Smooth muscle cell of the brain vasculature (primary cell): ENCODE data around the gene GNAO1.

ENCODE experiments used
- DNase-seq: peaks from one replicate; pipeline ENCODE4 v3.0.0-alpha.2; 2012; ENCODE audit warnings: low read depth, low spot score

Gene GNAO1

DNA sequence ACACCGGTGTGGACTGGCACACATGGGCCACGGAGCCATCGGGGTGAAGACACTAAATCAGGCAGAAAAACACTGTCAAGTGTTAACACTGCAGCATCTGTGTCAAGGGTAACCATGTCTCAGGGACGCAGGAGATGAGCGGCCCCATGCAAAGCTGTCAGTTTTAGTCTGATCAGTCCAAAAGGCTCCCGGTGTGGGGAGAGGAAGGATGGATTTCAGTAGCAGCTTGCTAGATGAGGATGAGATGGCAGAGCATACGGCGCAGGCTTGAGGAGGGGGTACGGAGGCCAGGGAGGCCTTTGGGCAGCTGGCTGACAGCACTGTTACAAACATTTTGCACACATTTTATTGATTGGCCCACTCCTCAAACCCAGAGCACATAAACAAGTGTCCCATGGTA lies 98.1 kb downstream of the GNAO1 start:
- no peak for DNase-seq

DNA sequence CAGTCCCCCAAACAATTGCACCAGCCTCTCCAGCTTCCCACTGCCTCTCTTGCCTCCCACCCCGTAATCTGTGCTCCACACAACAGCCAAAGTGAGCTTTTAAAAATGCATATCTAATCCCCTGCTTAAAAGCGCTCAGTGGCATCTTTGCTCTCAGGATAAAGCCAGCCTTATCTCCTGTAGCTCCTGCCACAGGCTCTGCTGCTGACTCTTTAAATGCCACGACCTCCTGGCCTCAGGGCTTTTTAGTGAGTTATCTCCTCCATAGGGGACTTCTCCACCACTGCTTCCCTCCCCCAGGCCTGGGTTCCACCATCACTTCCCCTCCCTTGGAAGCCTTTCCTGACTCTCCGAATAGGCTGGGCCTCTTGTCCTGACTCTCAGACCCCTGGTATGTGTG lies 98.6 kb downstream of the GNAO1 start:
- DNase-seq = no peak

- DNase-seq = no peak
Observed at GRCh38 chr16:56294014-56294413, 102.7 kb downstream of the GNAO1 start.

- no peak for DNase-seq
Observed at GRCh38 chr16:56294579-56294978, 103.3 kb downstream of the GNAO1 start.

- DNase-seq = no peak
Observed at GRCh38 chr16:56295059-56295665, 103.9 kb downstream of the GNAO1 start.

DNA sequence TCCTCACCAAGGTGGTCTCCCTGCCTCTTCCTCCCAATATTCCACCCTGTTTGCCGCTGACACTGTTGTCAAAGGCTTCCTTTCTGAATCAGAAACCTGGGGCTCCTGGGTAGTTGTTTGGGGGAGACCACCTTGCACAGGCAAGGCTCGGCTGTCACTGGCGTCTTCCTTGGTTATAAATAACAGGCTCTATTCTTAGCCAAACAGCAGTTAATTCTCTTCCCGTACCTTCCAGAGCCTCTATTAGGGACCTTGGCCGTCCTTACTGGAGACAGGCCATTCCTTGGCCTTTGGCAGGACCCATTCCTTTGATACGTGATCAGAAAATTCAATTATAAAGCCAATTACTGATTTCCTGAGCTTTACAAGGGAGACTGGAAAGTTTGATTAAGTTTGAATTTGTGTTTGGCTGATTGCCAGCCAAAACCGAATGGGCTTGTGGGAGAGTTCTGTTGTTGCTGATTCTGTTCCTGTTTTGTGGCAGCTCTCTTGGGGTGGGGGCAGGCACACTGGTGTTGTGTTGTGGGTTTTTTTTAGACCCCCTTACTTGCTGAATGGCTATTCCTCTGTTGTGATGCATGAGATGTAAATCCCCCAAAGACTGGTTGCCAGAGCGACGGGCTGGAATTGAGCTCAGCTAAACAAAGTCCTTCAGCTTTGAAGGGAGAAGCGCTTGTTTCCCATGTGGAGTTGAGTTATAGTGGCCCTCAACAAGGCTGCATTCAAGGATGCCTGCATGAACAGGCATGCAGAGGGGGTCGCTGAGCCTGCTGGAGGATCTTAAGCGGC lies 104.6 kb downstream of the GNAO1 start:
- no peak for DNase-seq

DNA sequence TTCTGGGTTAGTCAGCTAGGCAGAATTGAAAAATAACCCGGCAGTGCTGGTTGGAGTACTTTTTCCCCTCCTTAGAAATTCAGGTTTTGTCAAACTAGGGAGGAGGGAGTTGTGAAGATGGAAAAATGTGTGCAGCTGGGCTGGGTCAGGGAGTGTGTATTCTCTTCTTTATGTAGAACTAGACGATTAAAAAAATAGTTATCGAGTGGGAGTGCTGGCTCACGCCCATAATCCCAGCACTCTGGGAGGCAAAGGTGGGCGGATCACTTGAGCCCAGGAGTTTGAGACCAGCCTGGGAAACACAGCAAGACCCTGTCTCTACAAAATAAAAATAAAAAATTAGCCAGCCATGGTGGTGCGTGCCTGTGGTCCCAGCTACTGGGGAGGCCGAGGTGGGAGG lies 106.4 kb downstream of the GNAO1 start:
- no peak for DNase-seq

GRCh38 chr16:56298116-56298515 lies 106.8 kb downstream of the GNAO1 start:
- DNase-seq = no peak

GRCh38 chr16:56298948-56299596 lies 107.8 kb downstream of the GNAO1 start:
- DNase-seq = no peak

DNA sequence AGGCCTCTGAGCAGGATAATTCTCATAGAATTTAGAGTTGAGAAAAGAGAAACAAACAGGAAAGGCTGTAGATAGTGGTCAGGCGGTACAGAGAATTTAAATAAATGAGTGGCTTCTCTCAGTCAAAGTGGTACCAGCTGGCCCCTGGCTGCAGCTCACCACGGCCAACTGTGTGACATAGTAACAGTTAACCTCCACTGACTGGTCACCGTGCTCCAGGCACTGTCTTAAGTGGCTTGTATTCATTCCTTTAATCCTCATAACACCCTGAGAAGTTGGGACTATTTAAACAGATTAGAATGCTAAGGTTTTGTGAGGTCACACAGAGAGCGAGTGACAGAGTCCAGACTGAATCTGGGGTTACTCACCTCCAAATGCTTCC lies 108.9 kb downstream of the GNAO1 start:
- DNase-seq = no peak

DNA sequence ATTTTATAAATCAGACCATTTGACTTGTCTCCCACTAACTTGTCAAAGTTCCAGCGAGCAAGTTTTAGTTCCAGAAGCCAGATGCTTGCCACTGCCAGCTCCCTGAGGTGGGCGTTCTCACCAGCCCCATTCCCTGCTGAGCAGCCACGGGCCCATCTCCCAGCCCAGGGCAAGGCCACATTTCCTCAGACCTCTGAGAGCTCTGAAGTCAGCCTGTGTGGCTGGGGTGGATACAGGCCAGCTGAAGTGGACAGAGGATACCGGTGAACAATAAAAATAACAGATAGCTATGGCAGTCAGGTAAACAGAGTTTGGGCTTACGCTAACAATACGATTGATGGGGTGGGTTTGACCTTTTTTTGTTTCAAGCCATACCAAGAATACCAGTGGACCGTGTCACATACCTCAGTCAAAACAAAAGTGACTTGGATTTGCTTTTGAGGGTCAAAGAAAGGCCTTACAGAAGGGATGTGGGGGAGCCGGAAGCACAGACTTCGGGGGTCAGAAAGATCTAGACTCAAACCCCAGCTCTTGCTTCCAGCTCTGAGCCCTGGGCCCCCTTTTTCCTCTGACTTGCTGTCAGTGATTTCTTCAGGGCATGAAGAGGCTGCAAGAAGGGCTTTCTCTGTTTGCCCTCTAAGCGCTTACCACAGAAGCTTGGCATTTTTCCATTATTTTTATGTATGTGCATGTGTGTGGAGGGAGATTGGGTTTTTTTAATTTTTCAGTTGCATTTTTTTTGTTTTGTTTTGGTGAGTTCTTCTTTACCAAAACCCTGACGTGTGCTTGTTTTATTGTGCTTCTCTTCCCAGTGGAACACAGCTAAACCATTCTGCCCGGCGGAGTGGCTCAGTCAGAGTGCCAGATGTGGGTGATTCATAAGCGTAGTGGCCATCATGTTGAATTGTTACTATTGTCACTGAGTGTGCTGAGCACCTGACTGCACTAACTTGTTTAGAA lies 109.9 kb downstream of the GNAO1 start:
- no peak for DNase-seq

GRCh38 chr16:56302506-56302905 lies 111.2 kb downstream of the GNAO1 start:
- no peak for DNase-seq

- DNase-seq = no peak
Observed at GRCh38 chr16:56303066-56303715, 111.9 kb downstream of the GNAO1 start.

- no peak for DNase-seq
Observed at GRCh38 chr16:56303880-56304279, 112.6 kb downstream of the GNAO1 start.

GRCh38 chr16:56305956-56306565 lies 114.8 kb downstream of the GNAO1 start:
- no peak for DNase-seq

DNA sequence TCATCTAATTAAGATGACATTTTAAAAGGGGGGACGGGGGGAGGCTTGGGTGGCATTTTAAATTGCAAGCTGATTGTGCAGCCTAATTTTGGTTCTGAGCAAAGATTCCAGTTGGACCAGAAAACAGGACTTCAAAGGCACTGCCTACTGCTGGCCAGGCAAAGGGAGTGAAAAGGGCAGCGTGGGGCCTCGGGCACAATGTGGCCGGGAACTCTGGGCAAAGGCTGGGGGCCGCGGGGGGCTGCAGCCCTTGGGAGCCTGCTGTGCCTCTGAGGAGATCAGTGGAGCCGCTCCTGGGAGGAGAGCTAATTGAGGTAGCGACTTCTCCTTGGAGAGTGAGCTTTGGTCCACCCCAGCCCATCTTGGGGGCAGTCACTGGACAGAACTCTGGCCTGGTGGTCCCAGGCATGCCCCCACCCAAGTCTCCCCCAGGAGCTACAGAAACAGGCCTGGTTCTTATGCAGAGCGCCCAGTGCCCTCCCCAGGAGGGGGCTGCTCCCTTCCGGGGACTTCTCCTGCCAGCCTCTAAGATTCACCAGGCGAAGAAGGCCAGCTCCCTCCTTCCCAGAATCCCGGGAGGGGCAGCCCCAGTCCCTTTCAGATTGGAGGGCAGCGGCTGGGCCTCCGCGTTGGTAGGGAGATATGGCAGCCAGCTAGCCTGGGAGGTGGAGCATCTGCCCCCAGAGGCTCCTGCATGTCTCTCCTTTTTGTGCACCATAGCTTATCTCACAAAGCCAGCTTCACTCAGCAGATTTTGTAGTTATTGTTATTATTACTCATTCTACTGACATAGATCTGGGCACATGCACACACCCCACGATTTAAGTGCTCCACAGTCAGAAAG lies 115.6 kb downstream of the GNAO1 start:
- no peak for DNase-seq

- no peak for DNase-seq
Observed at GRCh38 chr16:56307534-56307873, 116.2 kb downstream of the GNAO1 start.

- no peak for DNase-seq
Observed at GRCh38 chr16:56309008-56309407, 117.7 kb downstream of the GNAO1 start.

GRCh38 chr16:56310690-56311089 lies 119.4 kb downstream of the GNAO1 start:
- DNase-seq = no peak
